ENCODE results near the gene TCF7L2.
A peak's percentile ranks its signal among the peaks of the same experiment; 100 is the strongest.

TCF7L2 gene

DNA sequence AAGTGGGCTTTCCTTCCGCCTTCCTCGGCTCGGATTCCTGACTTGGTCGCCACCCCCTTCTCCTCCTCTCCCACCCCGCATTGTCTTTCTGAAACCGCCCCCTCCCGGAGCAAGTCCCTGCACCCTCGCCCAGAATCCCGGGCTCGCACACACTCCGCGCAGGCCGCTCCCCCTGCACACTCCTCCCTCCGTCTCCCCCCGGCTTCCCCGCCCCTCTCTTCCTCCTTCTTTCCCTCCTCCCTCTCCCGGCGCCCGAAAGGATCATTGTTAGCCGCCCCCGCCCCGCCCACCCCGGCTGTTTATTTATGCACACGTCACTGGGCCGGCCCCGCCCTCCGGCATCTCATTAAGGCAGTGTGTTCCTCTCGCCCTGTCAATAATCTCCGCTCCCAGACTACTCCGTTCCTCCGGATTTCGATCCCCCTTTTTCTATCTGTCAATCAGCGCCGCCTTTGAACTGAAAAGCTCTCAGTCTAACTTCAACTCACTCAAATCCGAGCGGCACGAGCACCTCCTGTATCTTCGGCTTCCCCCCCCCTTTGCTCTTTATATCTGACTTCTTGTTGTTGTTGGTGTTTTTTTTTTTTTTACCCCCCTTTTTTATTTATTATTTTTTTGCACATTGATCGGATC, at the start of gene TCF7L2:
TSS of gene TCF7L2 (plus strand) at position 373 of the 633 bp plus-strand sequence. CDS start 510 bp downstream, outside the sequence.
- peak; percentile 98 to 100 for DNase-seq (ENCODE audit: low spot score in 2 of 2)
- no peaks in the 10 kb centered on the region for H3K27me3 ChIP-seq (ENCODE audit: low read depth)
- in situ Hi-C loops (cut with MboI; ENCODE audit: low sequenced_read_pairs): no loop called here
- no peaks in the 10 kb centered on the region for H3K9me3 ChIP-seq
- H3K4me1 ChIP-seq: peaks cover 15% of the 10 kb centered on the region
- H3K4me3 ChIP-seq: peak within 1 kb of the TSS; percentile 62
- H3K36me3 ChIP-seq (replicated peaks): no peaks in the 10 kb centered on the region

DNA sequence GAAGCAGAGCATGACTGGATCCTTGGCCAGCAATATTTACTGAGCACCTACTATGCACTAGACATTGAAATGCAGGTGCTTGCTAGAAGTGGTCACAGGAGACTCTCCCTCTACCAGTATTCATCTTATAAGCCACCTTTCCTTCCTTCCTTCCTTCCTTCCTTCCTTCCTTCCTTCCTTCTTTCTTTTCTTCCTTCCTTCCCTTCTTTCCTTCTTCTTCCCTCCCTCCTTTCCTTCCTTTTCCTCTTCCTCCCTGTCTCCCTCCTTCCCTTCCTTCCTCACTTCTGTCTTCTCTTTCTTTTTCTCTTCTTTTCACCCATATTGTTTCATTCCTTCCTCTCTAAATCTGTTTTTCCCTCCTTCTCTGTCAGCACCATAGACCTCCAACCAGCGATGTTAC, 47.3 kb upstream of the TCF7L2 start:
- Histone ChIP-seq H3K36me3 (replicated peaks) (no peaks in the 10 kb centered on the region), H3K4me1 (no peaks in the 10 kb centered on the region; the same call in 1 of the 2 replicates), H3K9me3 (no peaks in the 10 kb centered on the region), H3K4me3 (no peak overlapping the region), H3K27me3 (ENCODE audit: low read depth) (no peaks in the 10 kb centered on the region)
- in situ Hi-C loops (cut with MboI; ENCODE audit: low sequenced_read_pairs): no loop called here
- DNase-seq (ENCODE audit: low spot score in 2 of 2): no peak

GRCh38 chr10:112904000-112904399, 46.0 kb upstream of the TCF7L2 start:
- Histone ChIP-seq H3K4me3 (no peak overlapping the region), H3K36me3 (replicated peaks) (no peaks in the 10 kb centered on the region), H3K4me1 (no peaks in the 10 kb centered on the region), H3K9me3 (no peaks in the 10 kb centered on the region), H3K27me3 (ENCODE audit: low read depth) (no peaks in the 10 kb centered on the region)
- in situ Hi-C loops (cut with MboI; ENCODE audit: low sequenced_read_pairs): no loop called here
- DNase-seq (ENCODE audit: low spot score in 2 of 2): no peak

- Histone ChIP-seq H3K27me3 (ENCODE audit: low read depth) (peaks cover 6% of the 10 kb centered on the region; the same call in 1 of the 2 replicates), H3K36me3 (replicated peaks) (no peaks in the 10 kb centered on the region), H3K9me3 (no peaks in the 10 kb centered on the region), H3K4me3 (no peak overlapping the region), H3K4me1 (no peaks in the 10 kb centered on the region)
- in situ Hi-C loops (cut with MboI; ENCODE audit: low sequenced_read_pairs): no loop called here
- DNase-seq (ENCODE audit: low spot score in 2 of 2): no peak
Measured at GRCh38 chr10:112906945-112907344, 43.1 kb upstream of the TCF7L2 start.

DNA sequence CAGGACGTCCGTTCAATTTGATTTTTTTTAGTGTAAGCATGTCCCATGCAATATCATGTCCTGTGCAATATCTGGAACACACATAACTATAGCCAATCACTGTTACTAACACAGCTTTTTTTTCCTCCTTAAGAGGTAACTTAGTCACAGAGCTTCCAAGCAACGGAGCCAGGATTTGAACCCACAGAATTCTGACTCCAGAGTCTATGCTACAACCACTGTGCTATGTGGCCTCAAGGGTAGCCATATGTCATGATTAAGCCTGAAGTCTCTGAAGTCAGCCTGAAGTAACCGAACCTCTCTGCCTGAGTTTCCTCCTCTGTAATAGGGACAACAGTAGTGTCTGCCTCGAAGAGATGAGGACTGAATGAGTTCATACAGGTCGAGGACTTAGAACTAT, 42.2 kb upstream of the TCF7L2 start:
- H3K4me1 ChIP-seq: peaks cover 5% of the 10 kb centered on the region

DNA sequence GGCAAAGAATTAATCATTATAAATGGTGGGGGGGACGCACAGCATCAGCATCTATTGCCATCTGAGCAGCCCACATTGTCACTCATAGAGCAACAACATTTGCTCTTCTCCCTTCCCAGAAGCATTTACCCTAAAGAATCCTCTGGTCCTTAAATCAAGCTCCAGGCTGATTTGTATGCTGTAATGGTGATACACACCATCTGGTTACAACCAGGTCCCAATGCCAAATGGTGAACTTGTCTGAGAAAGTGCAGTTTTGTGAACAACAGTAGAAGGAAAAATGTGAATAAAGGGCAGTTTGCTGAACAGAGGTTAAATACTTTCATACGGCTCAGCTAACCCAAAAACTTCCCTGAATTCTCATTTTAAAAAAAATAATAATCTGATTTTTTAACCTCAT, 38.8 kb upstream of the TCF7L2 start:
- Histone ChIP-seq H3K4me3 (no peak overlapping the region), H3K9me3 (no peaks in the 10 kb centered on the region), H3K27me3 (ENCODE audit: low read depth) (peaks cover 6% of the 10 kb centered on the region; the same call in 1 of the 2 replicates), H3K4me1 (peaks cover 16% of the 10 kb centered on the region), H3K36me3 (replicated peaks) (no peaks in the 10 kb centered on the region)
- DNase-seq (ENCODE audit: low spot score in 2 of 2): no peak
- in situ Hi-C loops (cut with MboI; ENCODE audit: low sequenced_read_pairs): no loop called here

More for the DNA sequence above, 42.2 kb upstream of the TCF7L2 start:
- Histone ChIP-seq H3K9me3 (no peaks in the 10 kb centered on the region), H3K36me3 (replicated peaks) (no peaks in the 10 kb centered on the region), H3K27me3 (ENCODE audit: low read depth) (peaks cover 6% of the 10 kb centered on the region; the same call in 1 of the 2 replicates), H3K4me3 (no peak overlapping the region)
- no peak for DNase-seq (ENCODE audit: low spot score in 2 of 2)
- in situ Hi-C loops (cut with MboI; ENCODE audit: low sequenced_read_pairs): no loop called here

- in situ Hi-C loops (cut with MboI; ENCODE audit: low sequenced_read_pairs): no loop called here
- Histone ChIP-seq H3K4me3 (no peak overlapping the region), H3K4me1 (peaks cover 19% of the 10 kb centered on the region), H3K36me3 (replicated peaks) (no peaks in the 10 kb centered on the region), H3K27me3 (ENCODE audit: low read depth) (peaks cover 6% of the 10 kb centered on the region; the same call in 1 of the 2 replicates), H3K9me3 (no peaks in the 10 kb centered on the region)
- DNase-seq (ENCODE audit: low spot score in 2 of 2): peak in 1 of 2 experiments; percentile 7
Measured at GRCh38 chr10:112912410-112912928, 37.6 kb upstream of the TCF7L2 start.

DNA sequence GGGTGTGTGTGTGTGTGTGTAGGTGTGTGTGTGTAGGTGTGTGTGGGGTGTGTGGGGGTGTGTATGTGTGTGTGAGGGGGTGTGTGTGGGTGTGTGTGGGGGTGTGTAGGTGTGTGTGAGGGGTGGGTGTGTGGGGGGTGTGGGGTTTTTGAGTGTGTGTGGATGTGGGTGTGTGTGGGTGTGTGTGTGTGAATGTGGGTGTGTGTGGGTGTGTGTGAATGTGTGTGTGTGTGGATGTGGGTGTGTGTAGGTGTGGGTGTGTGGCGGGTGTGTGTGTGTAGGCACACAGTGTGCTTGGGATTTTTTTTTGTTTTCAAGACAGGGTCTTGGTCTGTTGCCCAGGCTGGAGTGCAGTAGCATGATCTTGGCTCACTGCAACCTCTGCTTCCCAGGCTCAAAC, 36.8 kb upstream of the TCF7L2 start:
- no peaks in the 10 kb centered on the region for H3K36me3 ChIP-seq (replicated peaks)
- peaks cover 6% of the 10 kb centered on the region; the same call in 1 of the 2 replicates for H3K27me3 ChIP-seq (ENCODE audit: low read depth)
- in situ Hi-C loops (cut with MboI; ENCODE audit: low sequenced_read_pairs): no loop called here
- no peak for DNase-seq (ENCODE audit: low spot score in 2 of 2)
- H3K4me1 ChIP-seq: peaks cover 27% of the 10 kb centered on the region
- H3K4me3 ChIP-seq: no peak overlapping the region
- no peaks in the 10 kb centered on the region for H3K9me3 ChIP-seq

DNA sequence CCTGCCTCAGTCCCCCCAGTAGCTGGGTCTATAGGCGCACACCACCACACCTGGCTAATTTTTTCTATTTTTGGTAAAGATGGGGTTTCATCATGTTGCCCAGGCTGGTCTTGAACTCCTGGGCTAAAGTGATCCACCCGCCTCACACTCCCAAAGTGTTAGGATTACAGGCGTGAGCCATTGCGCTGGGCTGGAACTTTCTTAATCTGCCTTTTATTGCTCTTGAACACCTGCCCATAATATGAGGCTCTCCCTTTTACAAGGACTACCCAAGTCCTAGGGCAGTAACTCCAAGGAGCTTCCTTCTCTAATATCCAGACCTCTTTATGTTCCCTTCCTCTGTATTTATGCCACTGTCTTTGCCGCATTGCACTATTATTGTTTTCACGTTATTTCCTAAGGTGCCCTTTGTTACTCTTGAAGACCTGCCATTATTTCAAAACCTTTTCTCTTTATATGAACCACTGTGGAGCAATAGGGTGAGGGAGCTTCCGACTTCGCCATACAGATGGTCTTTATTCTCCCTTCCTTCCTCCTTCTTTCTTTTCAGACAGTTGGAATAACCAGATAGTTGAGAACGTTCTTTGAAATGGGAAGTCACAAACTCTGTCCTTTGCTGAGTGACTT, 36.3 kb upstream of the TCF7L2 start:
- H3K36me3 ChIP-seq (replicated peaks): no peaks in the 10 kb centered on the region
- DNase-seq (ENCODE audit: low spot score in 2 of 2): peak; percentile 8 to 26
- in situ Hi-C loops (cut with MboI; ENCODE audit: low sequenced_read_pairs): no loop called here
- peaks cover 28% of the 10 kb centered on the region for H3K4me1 ChIP-seq
- H3K9me3 ChIP-seq: no peaks in the 10 kb centered on the region
- H3K4me3 ChIP-seq: no peak overlapping the region
- peaks cover 6% of the 10 kb centered on the region; the same call in 1 of the 2 replicates for H3K27me3 ChIP-seq (ENCODE audit: low read depth)

DNA sequence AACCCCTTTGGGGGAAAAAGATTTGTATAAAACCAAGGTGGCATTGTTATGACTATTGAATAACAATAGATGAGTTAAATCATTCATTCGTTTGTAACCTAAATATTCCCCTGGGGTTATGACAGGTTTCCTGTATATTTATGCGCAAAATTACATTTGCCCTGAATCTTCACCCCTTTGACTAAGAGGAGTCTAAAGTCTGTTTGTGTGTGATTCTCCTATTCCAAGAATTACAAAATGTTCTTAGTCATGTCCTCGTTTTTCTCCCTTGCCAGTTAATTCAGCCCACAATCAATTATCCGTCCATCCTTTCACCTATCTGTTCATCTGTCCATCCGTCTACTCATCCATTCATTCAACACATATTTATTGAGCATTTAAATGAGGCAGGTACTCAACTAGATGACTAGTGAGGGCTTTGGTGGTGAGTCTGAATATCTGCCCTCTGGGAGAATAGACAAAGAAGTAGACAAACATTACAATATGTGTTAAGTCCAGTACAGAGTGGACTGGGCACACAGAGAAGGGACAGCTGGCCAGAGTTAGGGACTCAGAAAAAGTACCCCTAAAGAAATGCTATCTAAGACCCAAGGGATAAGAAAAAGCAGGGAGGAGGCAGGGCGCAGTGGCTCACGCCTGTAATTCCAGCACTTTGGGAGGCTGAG, 35.6 kb upstream of the TCF7L2 start:
- Histone ChIP-seq H3K9me3 (no peaks in the 10 kb centered on the region), H3K4me1 (peaks cover 28% of the 10 kb centered on the region)

GRCh38 chr10:112915590-112916572, 34.2 kb upstream of the TCF7L2 start:
- no peak overlapping the region for H3K4me3 ChIP-seq
- peaks cover 28% of the 10 kb centered on the region for H3K4me1 ChIP-seq
- in situ Hi-C loops (cut with MboI; ENCODE audit: low sequenced_read_pairs): no loop called here
- 0 out of 2 replicates have a peak, but pooled peaks cover 3% of the 10 kb centered on the region for H3K27me3 ChIP-seq (ENCODE audit: low read depth)
- H3K36me3 ChIP-seq (replicated peaks): no peaks in the 10 kb centered on the region
- DNase-seq (ENCODE audit: low spot score in 2 of 2): no peak
- H3K9me3 ChIP-seq: no peaks in the 10 kb centered on the region

More for the DNA sequence above, 35.6 kb upstream of the TCF7L2 start:
- DNase-seq (ENCODE audit: low spot score in 2 of 2): peak in 1 of 2 experiments; percentile 39
- Histone ChIP-seq H3K36me3 (replicated peaks) (no peaks in the 10 kb centered on the region), H3K27me3 (ENCODE audit: low read depth) (peaks cover 6% of the 10 kb centered on the region; the same call in 1 of the 2 replicates), H3K4me3 (no peak overlapping the region)
- in situ Hi-C loops (cut with MboI; ENCODE audit: low sequenced_read_pairs): no loop called here

GRCh38 chr10:112917681-112918080, 32.4 kb upstream of the TCF7L2 start:
- no peaks in the 10 kb centered on the region for H3K36me3 ChIP-seq (replicated peaks)
- in situ Hi-C loops (cut with MboI; ENCODE audit: low sequenced_read_pairs): no loop called here
- H3K27me3 ChIP-seq (ENCODE audit: low read depth): no peaks in the 10 kb centered on the region
- H3K4me1 ChIP-seq: peaks cover 25% of the 10 kb centered on the region
- DNase-seq (ENCODE audit: low spot score in 2 of 2): peak; percentile 17 to 87
- H3K4me3 ChIP-seq: no peak overlapping the region
- no peaks in the 10 kb centered on the region for H3K9me3 ChIP-seq

GRCh38 chr10:112918771-112919170, 31.3 kb upstream of the TCF7L2 start:
- in situ Hi-C loops (cut with MboI; ENCODE audit: low sequenced_read_pairs): no loop called here
- Histone ChIP-seq H3K27me3 (ENCODE audit: low read depth) (no peaks in the 10 kb centered on the region), H3K9me3 (no peaks in the 10 kb centered on the region), H3K4me1 (peaks cover 19% of the 10 kb centered on the region), H3K4me3 (no peak overlapping the region), H3K36me3 (replicated peaks) (no peaks in the 10 kb centered on the region)
- no peak for DNase-seq (ENCODE audit: low spot score in 2 of 2)

Data from HAP-1 (cell line).